ENCODE results near the gene BCL3.

DNA sequence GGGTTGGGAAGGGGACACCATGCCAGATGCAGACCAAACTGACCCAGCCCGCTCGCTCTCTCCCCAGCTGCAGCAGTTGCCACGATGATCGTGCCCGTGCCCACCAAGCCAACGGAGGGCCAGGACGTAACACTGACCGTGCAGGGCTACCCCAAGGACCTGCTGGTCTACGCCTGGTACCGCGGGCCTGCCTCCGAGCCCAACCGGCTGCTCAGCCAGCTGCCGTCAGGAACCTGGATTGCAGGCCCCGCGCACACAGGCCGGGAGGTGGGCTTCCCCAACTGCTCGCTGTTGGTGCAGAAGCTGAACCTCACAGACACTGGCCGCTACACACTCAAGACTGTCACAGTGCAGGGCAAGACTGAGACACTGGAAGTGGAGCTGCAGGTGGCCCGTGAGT, 40.7 kb upstream of the BCL3 start:
- TF ChIP-seq, protein P1, sequence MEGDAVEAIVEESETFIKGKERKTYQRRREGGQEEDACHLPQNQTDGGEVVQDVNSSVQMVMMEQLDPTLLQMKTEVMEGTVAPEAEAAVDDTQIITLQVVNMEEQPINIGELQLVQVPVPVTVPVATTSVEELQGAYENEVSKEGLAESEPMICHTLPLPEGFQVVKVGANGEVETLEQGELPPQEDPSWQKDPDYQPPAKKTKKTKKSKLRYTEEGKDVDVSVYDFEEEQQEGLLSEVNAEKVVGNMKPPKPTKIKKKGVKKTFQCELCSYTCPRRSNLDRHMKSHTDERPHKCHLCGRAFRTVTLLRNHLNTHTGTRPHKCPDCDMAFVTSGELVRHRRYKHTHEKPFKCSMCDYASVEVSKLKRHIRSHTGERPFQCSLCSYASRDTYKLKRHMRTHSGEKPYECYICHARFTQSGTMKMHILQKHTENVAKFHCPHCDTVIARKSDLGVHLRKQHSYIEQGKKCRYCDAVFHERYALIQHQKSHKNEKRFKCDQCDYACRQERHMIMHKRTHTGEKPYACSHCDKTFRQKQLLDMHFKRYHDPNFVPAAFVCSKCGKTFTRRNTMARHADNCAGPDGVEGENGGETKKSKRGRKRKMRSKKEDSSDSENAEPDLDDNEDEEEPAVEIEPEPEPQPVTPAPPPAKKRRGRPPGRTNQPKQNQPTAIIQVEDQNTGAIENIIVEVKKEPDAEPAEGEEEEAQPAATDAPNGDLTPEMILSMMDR (IDR thresholded peaks at IDR 0.05 in 2 of 3, conservative IDR thresholded peaks at IDR 0.05 in 1 of 3; ENCODE audit: control insufficient read depth in 2 of 3, extremely low read depth in 1 of 3, insufficient read depth in 1 of 3, low read depth in 3 of 3, low read length in 3 of 3): no peak
- no peak for TF ChIP-seq NFYB (IDR thresholded peaks at IDR 0.05; ENCODE audit: insufficient read depth, low read depth, low read length)
- no peak for TF ChIP-seq RFX5 (IDR thresholded peaks at IDR 0.05; ENCODE audit: low read depth, low read length)
